HT1080 (cell line): ENCODE results near the gene RAB11FIP3. TPM values are rescaled to one million over a fixed set of nuclear protein-coding genes. Genes with fewer than 3 reads are reported as not detected.
"Not testable (repeated sequence)": the region's sequence is repeated elsewhere in the genome, so short reads cannot be mapped to it uniquely, and the experiment has no call there.

ENCODE experiments used
- DNase-seq: peaks from one replicate; pipeline ENCODE4 v3.0.0-alpha.2; 2015; ENCODE audit warnings: low read depth
- total RNA-seq: library from RNA; depleted of rRNA; stranded (reverse); fragments of >200 nt; shearing (Covaris generic); gene quantifications from 2 replicates; pipeline ENCODE4 v1.2.3, GENCODE V29; 2014

Gene RAB11FIP3
- total RNA-seq, 1 experiment from 2014 or later: 27.9 TPM

DNA sequence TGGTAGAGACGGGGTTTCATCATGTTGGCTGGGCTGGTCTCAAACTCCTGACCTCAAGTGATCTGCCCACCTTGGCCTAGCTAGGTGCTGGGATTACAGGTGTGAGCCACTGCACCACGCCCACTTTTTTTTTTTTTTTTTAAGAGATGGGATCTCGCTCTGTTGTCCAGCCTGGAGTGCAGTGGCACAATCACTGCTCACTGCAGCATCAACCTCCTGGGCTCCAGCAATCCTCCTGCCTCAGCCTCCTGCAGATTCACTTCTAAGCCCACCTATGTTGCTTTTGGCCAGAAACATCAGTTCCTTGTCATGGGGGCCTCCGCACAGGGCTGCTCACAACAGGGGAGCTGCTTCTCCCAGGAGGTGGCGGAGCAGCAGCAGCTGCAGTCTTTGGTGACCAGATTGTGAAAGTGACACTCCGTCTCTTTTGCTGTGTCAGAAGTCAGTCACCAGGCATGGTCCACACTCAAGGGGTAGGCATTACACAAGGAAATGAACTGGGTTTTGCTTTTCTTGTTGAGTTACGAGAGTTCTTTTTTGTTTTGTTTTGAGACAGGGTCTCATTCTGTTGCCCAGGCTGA, 32.9 kb upstream of the RAB11FIP3 start:
- no peak for DNase-seq

DNA sequence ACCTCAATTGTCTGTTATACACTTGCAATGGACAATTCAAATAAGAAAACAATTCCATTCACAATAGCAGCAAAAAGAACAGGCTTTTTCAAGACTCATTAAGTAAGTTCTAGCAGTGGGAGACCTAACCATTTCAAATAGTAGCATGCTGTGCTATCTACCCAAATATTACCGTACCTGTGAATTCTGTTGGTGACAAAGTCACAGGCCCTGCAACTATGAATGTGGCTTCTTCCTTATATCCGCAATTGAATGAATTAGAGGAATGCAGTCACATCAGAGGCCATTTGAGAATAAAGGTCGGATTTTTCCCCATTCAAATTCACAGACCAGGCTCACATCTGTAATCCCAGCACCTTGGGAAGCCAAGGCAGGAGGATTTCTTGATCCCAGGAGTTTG, 29.2 kb upstream of the RAB11FIP3 start:
- DNase-seq: no peak

DNA sequence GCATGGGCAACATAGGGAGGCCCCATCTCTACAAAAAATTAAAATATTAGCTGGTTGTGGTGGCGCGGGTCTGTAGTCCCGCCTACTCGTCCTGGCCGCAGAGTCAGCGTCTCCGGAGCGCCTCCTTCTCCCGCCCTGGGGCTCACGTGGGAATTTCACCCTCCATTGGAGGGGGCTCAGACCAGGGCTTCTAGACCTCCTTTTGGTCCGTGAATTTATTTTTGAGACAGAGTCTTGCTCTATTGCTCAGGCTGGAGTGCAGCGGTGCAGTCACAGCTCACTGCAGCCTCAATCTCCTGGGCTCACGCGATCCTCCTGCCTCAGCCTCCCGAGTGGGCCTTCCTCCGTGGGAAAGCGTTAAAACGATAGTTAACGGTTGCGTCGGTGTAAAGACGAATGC, 28.8 kb upstream of the RAB11FIP3 start:
- no peak for DNase-seq

DNA sequence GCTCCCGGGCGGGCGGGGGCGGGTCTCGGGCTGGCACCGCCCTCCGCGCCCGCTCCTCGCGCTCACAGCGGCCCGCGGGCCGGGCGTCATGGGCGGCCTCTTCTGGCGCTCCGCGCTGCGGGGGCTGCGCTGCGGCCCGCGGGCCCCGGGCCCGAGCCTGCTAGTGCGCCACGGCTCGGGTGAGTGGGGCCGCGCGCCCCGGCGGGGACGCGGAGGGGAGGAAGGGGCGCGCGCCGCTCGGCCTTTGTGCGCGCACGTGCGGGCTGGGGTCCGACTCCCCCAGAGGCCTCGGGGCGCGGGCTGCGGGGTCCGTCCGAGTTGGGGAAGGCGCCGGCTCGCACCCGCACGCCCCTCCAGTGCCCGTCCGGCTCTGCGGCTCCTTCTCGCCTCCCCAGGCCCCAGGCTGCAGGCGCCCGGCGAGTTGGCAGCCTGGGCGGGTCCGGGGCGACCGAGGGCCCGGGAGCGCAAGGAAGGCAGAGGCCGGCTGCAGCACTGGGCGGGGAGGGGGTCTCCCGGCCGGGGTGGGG, 28.3 kb upstream of the RAB11FIP3 start, which contains the start of gene NME4:
TSS of gene NME4 (plus strand) at position 65 of the 527 bp plus-strand sequence. CDS start at position 89, 24 bp downstream.
- DNase-seq: no peak

DNA sequence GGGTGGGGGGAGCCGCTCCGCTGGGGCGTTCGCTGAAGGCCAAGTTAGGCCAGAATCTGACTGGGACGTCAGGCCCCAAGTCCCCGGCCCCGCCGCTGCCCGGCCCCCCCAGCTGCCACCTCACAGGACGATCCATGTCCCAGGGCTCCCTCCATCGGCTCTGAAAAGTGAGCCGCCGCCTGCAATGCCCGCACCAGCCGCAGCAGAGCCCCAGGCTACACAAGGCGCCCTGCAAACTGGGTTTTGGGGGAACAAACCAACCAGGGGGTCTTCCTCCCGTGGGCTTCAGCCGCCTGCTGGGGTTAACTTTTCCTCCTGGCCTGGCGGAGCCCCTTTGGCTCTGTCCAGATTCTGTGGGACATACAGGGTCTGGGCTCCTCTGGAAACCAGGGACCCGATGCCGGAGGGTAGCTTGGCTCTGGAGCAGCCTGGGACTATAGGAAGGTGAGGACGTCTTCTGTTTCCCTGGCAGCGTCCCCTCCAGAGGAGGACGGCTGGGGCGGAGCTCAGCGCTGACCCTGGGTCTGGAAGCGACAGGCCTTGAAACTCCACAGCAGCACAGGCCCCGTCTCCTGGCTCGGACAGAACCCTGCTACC, 27.6 kb upstream of the RAB11FIP3 start:
- DNase-seq: no peak

DNA sequence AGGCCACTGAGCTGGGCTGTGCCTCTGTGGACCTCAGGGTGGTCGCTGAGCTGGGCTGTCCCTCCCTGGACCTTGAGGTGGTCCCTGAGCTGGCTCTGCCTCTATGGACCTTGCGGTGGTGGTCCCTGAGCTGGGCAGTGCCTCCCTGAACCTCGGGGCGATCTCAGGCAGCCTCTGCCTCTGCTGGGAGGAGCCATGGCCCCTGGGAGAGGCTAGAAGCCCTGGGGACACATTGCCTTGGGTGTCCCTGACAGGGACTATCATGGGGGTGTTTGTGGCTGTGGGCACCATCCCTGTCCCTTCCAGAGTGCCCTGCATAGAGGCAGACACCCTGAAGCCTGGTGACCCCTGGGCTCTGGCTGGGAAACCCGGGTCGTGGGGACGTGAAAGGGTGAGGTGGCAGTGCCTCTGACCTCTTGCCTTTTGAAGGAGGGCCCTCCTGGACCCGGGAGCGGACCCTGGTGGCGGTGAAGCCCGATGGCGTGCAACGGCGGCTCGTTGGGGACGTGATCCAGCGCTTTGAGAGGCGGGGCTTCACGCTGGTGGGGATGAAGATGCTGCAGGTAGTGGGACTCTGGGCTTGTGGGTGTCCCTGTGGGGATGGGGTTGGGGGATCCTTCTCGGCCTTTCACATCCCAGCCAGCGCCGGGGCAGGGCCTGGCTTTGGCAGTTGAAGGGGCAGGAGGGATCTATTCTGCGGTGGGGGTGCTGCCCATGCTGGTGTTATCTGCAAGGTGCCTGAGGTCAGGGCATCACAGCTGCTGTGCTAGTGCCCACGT, 26.7 kb upstream of the RAB11FIP3 start:
- DNase-seq: no peak

DNA sequence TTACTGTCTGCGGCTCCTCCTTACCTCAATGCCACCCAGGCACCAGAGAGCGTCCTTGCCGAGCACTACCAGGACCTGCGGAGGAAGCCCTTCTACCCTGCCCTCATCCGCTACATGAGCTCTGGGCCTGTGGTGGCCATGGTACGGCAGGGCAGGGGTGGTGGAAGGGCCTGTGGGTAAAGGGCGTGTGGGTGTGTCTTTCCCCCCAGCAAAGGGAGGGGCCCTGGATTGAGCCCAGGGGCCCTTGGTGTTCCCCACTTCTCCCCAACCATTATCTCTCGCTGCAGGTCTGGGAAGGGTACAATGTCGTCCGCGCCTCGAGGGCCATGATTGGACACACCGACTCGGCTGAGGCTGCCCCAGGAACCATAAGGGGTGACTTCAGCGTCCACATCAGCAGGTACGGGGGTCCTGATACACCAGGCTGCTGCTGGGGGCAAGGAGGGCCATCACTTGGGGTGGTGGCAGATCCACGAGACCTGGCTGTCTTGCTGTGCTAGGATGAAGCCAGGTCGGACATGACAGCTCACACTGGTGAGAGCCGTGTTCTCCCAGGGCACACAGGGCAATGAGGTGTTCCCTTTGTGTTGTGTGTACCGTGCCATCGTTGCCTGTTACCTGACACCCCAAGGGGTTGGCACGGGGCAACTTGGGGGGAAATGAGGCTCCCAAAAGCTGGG, 26.0 kb upstream of the RAB11FIP3 start:
- no peak for DNase-seq

DNA sequence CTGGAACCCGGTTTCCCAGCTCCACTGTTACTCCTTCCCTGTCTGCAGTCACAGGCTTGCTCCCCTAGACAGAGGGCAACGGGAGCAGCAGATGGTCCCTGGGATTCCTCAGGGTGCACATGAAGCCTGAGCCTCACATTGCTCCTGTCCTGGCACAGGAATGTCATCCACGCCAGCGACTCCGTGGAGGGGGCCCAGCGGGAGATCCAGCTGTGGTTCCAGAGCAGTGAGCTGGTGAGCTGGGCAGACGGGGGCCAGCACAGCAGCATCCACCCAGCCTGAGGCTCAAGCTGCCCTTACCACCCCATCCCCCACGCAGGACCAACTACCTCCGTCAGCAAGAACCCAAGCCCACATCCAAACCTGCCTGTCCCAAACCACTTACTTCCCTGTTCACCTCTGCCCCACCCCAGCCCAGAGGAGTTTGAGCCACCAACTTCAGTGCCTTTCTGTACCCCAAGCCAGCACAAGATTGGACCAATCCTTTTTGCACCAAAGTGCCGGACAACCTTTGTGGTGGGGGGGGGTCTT, 25.3 kb upstream of the RAB11FIP3 start:
- no peak for DNase-seq

DNA sequence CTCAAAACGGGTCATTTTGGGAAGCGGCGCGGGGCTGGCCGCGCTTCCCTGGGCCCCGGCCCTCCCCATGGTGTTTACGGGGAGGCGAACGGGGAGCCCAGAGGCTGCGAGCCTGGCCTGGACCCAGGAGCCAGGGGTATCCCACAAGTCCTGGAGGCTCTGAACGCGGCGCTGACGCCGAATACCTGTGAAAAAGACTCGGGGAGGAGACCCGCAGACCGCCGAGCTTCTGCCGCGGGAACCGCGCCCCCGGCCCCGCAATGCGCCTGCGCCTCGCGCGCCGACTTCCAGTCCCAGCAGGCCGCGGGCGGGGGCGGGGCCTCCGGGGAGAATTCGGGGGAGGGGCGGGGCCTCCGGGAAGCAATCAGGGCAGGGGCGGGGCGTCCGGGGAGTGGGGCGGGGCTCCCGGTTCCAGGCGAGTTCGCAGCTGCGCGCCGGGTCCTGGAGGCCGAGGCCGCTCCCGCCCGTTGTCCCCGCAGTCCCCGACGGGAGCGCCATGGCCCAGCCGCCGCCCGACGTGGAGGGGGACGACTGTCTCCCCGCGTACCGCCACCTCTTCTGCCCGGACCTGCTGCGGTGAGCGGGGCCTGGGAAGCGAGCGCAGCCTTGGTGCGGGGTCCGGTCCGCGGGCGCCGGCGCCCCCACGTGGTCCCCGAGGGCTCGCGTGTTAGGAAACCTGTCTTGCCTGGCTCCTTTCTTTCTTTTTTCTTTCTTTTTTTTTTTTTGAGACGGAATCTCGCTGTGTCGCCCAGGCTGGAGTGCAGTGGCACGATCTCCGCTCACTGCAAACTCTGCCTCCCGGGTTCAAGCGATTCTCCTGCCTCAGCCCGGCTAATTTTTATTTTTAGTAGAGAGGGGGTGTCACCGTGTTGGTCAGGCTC, 23.7 kb upstream of the RAB11FIP3 start, which contains the start of gene DECR2:
TSS of gene DECR2 (plus strand) at position 418 of the 881 bp plus-strand sequence. CDS start at position 497, 79 bp downstream.
- DNase-seq: peak; percentile 76

DNA sequence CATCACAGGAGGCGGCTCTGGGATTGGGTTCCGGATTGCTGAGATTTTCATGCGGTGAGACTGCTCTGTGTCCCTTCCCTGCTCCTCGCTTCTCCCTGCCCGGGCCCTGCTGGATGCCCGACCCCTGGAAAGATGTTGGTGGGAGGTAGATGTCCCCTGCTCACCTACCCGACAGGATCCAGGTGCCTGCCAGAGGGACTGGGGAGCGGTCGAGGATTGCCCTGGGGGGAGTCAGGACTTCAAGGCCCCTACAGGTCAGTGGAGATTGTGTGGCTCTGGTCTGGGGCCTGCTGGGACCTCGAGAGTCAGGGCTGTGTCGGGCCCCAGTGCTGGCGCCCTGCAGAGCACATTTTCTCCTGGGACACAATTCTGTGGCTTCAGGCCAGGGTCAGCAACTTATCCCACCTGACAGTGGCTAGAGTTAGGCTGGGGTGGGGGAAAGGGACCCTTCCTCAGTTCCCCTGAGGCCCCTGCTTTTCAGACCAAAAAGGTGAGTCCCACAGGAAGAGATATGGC, 20.4 kb upstream of the RAB11FIP3 start:
- no peak for DNase-seq

DNA sequence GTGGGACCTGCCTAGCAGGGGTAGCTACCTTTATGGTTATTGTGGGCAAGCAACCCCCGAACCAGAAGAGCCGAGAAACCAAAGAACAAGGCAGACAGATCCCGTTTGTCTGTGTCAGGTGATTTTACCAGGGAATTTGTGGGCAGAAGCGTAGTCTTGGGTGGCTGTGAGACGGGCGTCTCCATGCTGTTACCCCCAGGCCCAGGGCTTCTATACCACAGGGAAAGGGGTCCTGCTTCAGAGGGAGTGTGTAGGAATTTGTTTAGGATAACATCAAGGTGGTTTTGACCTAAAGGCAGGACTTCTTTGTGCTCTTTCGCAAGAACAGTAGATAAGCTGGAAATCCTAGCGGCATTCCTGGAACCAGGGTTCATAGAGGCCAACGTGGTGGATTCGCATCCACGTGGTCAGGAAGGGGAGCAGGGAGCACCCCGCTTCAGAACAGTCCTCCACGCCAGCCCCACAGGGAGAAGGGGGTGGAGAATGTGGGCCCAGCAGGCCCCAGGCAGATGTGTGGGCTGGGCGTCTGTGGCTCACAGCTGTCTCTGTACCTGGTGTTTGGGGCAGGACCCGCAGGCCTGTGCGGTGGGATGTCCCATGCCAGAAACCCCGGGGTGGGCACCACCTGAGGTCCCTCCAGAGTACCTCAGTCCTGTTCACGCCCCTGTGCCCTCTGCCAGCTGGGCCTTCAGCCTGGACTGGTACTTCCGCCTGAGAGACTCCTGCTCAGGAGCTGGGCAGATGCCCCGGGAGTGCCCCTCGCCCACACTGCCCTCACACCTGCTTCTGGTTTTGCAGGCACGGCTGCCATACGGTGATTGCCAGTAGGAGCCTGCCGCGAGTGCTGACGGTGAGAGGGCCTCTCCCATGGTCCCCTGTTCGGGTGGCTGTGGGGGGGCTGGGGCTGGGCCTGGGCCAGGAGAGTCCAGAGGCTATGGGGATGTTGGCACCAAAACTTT, 19.6 kb upstream of the RAB11FIP3 start:
- DNase-seq: no peak

DNA sequence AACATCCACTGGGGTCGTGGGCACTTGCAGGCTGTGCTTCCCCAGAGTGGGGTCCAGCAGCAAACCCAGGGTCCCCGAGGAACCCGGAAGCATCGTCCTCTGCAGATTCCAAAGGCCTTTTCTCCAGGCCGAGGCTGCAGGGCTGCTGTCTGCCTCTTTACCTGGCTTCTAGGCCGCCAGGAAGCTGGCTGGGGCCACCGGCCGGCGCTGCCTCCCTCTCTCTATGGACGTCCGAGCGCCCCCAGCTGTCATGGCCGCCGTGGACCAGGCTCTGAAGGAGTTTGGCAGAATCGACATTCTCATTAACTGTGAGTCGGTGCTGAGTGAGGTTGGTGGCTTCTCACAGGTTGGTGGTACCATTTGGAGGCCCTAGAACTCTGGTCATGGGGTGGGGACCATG, 18.2 kb upstream of the RAB11FIP3 start:
- DNase-seq: no peak

DNA sequence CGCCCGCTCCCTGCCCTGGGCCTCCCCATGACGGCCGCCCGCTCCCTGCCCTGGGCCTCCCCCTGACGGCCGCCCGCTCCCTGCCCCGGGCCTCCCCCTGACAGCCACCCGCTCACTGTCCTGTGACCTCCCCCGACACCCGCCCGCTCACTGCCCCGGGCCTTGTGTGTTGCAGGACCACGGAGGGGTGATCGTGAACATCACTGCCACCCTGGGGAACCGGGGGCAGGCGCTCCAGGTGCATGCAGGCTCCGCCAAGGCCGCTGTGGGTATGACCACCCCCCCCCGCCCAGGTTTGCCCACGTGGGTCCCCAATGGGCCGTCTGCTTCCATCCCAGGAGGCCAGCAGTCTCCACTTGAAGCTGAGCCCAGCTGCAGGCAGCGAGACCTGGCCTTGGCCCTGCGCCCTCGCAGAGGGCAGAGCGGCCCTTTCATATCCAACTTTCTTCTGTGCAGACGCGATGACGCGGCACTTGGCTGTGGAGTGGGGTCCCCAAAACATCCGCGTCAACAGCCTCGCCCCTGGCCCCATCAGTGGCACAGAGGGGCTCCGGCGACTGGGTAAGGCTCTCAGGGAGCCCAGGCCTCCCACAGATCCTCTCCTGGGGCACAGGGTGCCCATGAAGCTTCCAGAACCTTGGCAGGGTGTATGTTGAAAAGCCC, 14.8 kb upstream of the RAB11FIP3 start:
- no peak for DNase-seq

DNA sequence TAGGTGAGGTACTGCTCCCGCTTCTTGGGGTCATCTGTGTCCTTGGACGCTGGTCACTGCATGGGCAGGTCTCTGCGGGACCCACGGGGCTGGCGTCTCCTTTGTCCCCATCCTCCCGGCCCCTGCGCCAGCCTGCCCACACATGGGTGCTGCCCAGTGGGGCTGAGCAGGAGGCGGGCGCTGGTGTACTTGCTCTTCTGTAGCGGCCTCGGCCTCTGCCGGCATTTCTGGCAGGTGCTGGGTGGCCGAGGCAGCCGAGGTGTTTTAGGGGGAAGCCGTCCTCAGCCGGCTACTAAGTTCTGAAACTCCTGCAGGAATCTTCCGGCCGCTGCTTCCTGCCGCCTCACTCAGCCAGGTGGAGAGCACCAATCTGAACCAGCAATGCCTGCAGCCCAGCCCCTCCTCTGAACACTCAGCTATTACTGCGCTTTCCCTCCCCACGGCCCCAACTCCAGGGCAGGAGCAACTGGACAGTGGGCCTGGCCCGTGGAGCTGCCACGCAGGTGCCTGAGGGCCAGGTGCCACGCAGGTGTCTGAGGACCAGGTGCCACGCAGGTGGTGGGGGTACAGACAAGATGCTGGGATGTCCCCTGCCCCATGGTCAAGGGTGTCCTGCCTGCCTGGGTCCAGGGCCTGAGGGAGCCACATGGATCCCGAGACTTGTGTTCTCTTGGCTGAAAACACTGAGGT, 13.7 kb upstream of the RAB11FIP3 start:
- DNase-seq: no peak

DNA sequence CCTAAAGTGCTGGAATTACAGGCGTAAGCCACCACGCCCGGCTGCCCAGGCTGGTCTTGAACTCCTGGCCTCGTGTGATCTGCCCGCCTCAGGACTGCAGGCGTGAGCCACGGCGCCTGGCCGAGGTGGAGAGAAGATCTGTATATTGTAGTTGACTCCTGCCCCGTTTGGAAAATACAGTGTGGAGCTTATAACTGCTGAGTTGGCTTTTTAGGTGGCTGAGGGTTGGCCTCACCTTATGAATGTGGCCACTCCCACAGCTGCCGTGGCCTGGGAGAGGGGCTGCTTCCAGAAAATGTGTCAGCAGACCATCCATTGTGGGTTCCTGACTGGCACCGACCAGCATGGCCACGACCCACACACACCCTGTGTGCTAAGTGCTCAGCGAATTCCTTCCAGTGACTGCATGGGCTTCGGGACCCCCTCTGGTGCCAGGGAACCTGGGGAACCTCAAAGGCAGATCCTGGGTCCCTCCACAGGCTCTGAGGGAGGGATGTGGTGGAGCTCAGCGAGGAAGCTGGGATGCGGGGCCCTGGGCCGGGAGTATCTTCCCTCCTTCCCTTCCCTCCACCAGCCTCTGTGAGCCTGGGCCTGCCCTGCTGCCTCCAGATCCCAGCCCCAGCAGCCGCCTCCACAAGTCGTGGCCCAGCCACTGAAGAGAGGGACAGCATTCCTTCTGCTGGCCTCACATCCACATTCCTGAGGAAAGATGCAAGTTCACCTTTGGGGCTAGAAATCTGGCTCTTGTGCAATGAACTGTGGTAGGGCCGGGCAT, 10.9 kb upstream of the RAB11FIP3 start:
- no peak for DNase-seq

DNA sequence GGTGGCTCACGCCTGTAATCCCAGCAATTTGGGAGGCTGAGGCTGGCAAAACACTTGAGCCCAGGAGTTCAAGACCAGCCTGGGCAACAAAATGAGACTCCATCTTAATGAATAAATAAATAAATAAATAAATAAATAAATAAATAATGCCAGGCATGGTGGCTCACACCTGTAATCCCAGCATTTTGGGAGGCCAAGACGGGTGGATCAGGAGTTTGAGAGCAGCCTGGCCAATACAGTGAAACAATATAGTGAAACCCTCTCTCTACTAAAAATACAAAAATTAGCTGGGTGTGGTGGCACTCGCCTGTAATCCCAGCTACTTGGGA, 10.3 kb upstream of the RAB11FIP3 start:
- not testable (repeated sequence) for DNase-seq

DNA sequence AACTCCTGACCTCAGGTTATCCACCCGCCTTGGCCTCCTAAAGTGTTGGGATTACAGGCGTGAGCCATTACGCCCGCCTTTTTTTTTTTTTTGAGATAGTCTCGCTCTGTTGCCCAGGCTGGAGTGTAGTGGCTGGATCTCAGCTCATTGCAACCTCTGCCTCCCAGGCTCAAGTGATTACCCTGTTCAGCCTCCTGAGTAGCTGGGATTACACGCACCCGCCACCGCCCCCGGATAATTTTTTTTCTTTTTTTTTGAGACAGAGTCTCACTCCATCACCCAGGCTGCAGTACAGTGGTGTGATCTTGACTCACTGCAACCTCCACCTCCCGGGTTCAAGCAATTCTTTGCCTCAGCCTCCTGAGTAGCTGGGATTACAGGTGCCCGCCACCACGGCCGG, 3.3 kb upstream of the RAB11FIP3 start:
- not testable (repeated sequence) for DNase-seq
